Non-pigmented ciliary epithelial cell (primary cell): Measurements from ENCODE around the gene FIG4.
A peak's percentile ranks its signal among the peaks of the same experiment; 100 is the strongest.
"Not testable (repeated sequence)": the region's sequence is repeated elsewhere in the genome, so short reads cannot be mapped to it uniquely, and the experiment has no call there.

Experiments
- DNase-seq: peaks from one replicate; pipeline ENCODE4 v3.0.0-alpha.2; 2010; ENCODE audit warnings: low read depth

FIG4 gene

GRCh38 chr6:109702791-109703190 is 11.7 kb downstream of the FIG4 start:
- no peak for DNase-seq

GRCh38 chr6:109705258-109705657 is 14.2 kb downstream of the FIG4 start:
- DNase-seq = peak; percentile 78

GRCh38 chr6:109706513-109706912 is 15.4 kb downstream of the FIG4 start:
- DNase-seq = no peak

GRCh38 chr6:109708099-109708498 is 17.0 kb downstream of the FIG4 start:
- DNase-seq = not testable (repeated sequence)

- DNase-seq = no peak
Measured at GRCh38 chr6:109713097-109713496, 22.0 kb downstream of the FIG4 start.

GRCh38 chr6:109714166-109714565 is 23.1 kb downstream of the FIG4 start:
- no peak for DNase-seq

- DNase-seq = no peak
Measured at GRCh38 chr6:109714611-109715010, 23.5 kb downstream of the FIG4 start.

- no peak for DNase-seq
Measured at GRCh38 chr6:109715616-109716015, 24.5 kb downstream of the FIG4 start.

GRCh38 chr6:109717971-109718370 is 26.9 kb downstream of the FIG4 start:
- no peak for DNase-seq

- DNase-seq = no peak
Measured at GRCh38 chr6:109718991-109719390, 27.9 kb downstream of the FIG4 start.

- no peak for DNase-seq
Measured at GRCh38 chr6:109720311-109720710, 29.2 kb downstream of the FIG4 start.

GRCh38 chr6:109722011-109722410 is 30.9 kb downstream of the FIG4 start:
- no peak for DNase-seq

GRCh38 chr6:109722564-109723254 is 31.6 kb downstream of the FIG4 start:
- DNase-seq = no peak

- DNase-seq = not testable (repeated sequence)
Measured at GRCh38 chr6:109725250-109725649, 34.2 kb downstream of the FIG4 start.

- DNase-seq = no peak
Measured at GRCh38 chr6:109736273-109737025, 45.4 kb downstream of the FIG4 start.

- DNase-seq = no peak
Measured at GRCh38 chr6:109738255-109738654, 47.2 kb downstream of the FIG4 start.

- DNase-seq = no peak
Measured at GRCh38 chr6:109738667-109739066, 47.6 kb downstream of the FIG4 start.

- DNase-seq = no peak
Measured at GRCh38 chr6:109739686-109740085, 48.6 kb downstream of the FIG4 start.

GRCh38 chr6:109740787-109741186 is 49.7 kb downstream of the FIG4 start:
- no peak for DNase-seq

GRCh38 chr6:109743739-109744138 is 52.6 kb downstream of the FIG4 start:
- peak; percentile 47 for DNase-seq

GRCh38 chr6:109744779-109745178 is 53.7 kb downstream of the FIG4 start:
- not testable (repeated sequence) for DNase-seq

- no peak for DNase-seq
Measured at GRCh38 chr6:109747221-109747620, 56.1 kb downstream of the FIG4 start.

- no peak for DNase-seq
Measured at GRCh38 chr6:109759098-109759955, 68.2 kb downstream of the FIG4 start.
